Measurements from ENCODE around the gene ARHGAP10.

Gene ARHGAP10

GRCh38 chr4:147828331-147828905, 96.5 kb downstream of the ARHGAP10 start:
- no peak for DNase-seq (ENCODE audit: low spot score)

GRCh38 chr4:147829401-147830101, 97.7 kb downstream of the ARHGAP10 start:
- DNase-seq (ENCODE audit: low spot score), result no peak

GRCh38 chr4:147830102-147830463, 98.2 kb downstream of the ARHGAP10 start:
- no peak for DNase-seq (ENCODE audit: low spot score)

- DNase-seq (ENCODE audit: low spot score), result no peak
Observed at GRCh38 chr4:147830987-147831386, 99.1 kb downstream of the ARHGAP10 start.

GRCh38 chr4:147831551-147832171, 99.8 kb downstream of the ARHGAP10 start:
- DNase-seq (ENCODE audit: low spot score), result no peak

- DNase-seq (ENCODE audit: low spot score), result no peak
Observed at GRCh38 chr4:147833254-147833653, 101.4 kb downstream of the ARHGAP10 start.

GRCh38 chr4:147833741-147834140, 101.9 kb downstream of the ARHGAP10 start:
- DNase-seq (ENCODE audit: low spot score), result no peak

GRCh38 chr4:147834480-147834879, 102.6 kb downstream of the ARHGAP10 start:
- DNase-seq (ENCODE audit: low spot score), result no peak

GRCh38 chr4:147836807-147837206, 104.9 kb downstream of the ARHGAP10 start:
- no peak for DNase-seq (ENCODE audit: low spot score)

- no peak for DNase-seq (ENCODE audit: low spot score)
Observed at GRCh38 chr4:147837435-147837834, 105.5 kb downstream of the ARHGAP10 start.

- no peak for DNase-seq (ENCODE audit: low spot score)
Observed at GRCh38 chr4:147837854-147838253, 106.0 kb downstream of the ARHGAP10 start.

GRCh38 chr4:147839200-147839599, 107.3 kb downstream of the ARHGAP10 start:
- no peak for DNase-seq (ENCODE audit: low spot score)

- no peak for DNase-seq (ENCODE audit: low spot score)
Observed at GRCh38 chr4:147839663-147840062, 107.8 kb downstream of the ARHGAP10 start.

- no peak for DNase-seq (ENCODE audit: low spot score)
Observed at GRCh38 chr4:147840838-147841738, 109.2 kb downstream of the ARHGAP10 start.

GRCh38 chr4:147842573-147842972, 110.7 kb downstream of the ARHGAP10 start:
- no peak for DNase-seq (ENCODE audit: low spot score)

- peak; percentile 38 for DNase-seq (ENCODE audit: low spot score)
Observed at GRCh38 chr4:147843162-147843561, 111.3 kb downstream of the ARHGAP10 start.

- no peak for DNase-seq (ENCODE audit: low spot score)
Observed at GRCh38 chr4:147844781-147845180, 112.9 kb downstream of the ARHGAP10 start.

GRCh38 chr4:147846318-147847155, 114.6 kb downstream of the ARHGAP10 start:
- DNase-seq (ENCODE audit: low spot score), result no peak

- no peak for DNase-seq (ENCODE audit: low spot score)
Observed at GRCh38 chr4:147847751-147848590, 116.1 kb downstream of the ARHGAP10 start.

GRCh38 chr4:147848634-147849033, 116.7 kb downstream of the ARHGAP10 start:
- DNase-seq (ENCODE audit: low spot score), result no peak

GRCh38 chr4:147851135-147851534, 119.2 kb downstream of the ARHGAP10 start:
- no peak for DNase-seq (ENCODE audit: low spot score)

Measured in HuH-7.5 (cell line).